HEK293T (cell line): ENCODE data around the gene AFF4.
"Not testable (repeated sequence)": the region's sequence is repeated elsewhere in the genome, so short reads cannot be mapped to it uniquely, and the experiment has no call there.

Experiments
- FOXA1 ChIP-seq: fragments of 450-650 bp; IDR thresholded peaks from 2 replicates; pipeline ENCODE4 v1.6.1; 2016; ENCODE audit warnings: mild to moderate bottlenecking
- PKNOX1 ChIP-seq: fragments of 450-650 bp; IDR thresholded peaks from 2 replicates; pipeline ENCODE4 v1.6.1; 2016
- SP1 ChIP-seq: fragments of 450-650 bp; IDR thresholded peaks from 2 replicates; pipeline ENCODE4 v1.6.1; 2017
- TARDBP ChIP-seq: fragments of 450-650 bp; IDR thresholded peaks from 2 replicates; pipeline ENCODE4 v1.6.1; 2016

GRCh38 chr5:132854992-132855391 is 108.4 kb downstream of the AFF4 start:
- TF ChIP-seq PKNOX1, FOXA1, TARDBP, SP1: not testable (repeated sequence)
